Calu3 (cell line): ENCODE measurements around the gene ALKBH3. TPM values are rescaled to one million over a fixed set of nuclear protein-coding genes. Genes with fewer than 3 reads are reported as not detected.

Experiments used
- BruUV-seq: library from RNA; stranded (reverse); fragments of 400-500 nt; replicated peaks from 2 replicates; lab custom pipeline; 2021; lab: Mats Ljungman, UMichigan
- CTCF ChIA-PET: fragments of 300-600 bp; sonication (Branson Sonifier 250); formaldehyde crosslinking; loops from one replicate; lab custom pipeline; 2022; ENCODE audit warnings: antibody characterized with exemption; lab: Charles Lee
- DNase-seq: peaks from one replicate; pipeline ENCODE4 v3.0.0; 2022
- H3K27ac Mint-ChIP-seq: one replicate; pipeline ENCODE4 v1.8.0; 2022; ENCODE audit warnings: mixed read lengths; ENCODE audit not compliant: unreplicated experiment
- H3K27me3 Mint-ChIP-seq: one replicate; pipeline ENCODE4 v1.8.0; 2022; ENCODE audit warnings: mixed read lengths; ENCODE audit not compliant: unreplicated experiment
- H3K36me3 Mint-ChIP-seq: one replicate; pipeline ENCODE4 v1.8.0; 2022; ENCODE audit warnings: mild to moderate bottlenecking, moderate library complexity, mixed read lengths; ENCODE audit not compliant: insufficient read depth, unreplicated experiment
- H3K4me1 Mint-ChIP-seq: one replicate; pipeline ENCODE4 v1.8.0; 2022; ENCODE audit warnings: mild to moderate bottlenecking, low read depth, mixed read lengths; ENCODE audit not compliant: unreplicated experiment
- H3K4me3 Mint-ChIP-seq: one replicate; pipeline ENCODE4 v1.8.0; 2022; ENCODE audit warnings: mild to moderate bottlenecking, low read depth, moderate library complexity, mixed read lengths; ENCODE audit not compliant: unreplicated experiment
- H3K9me3 Mint-ChIP-seq: one replicate; pipeline ENCODE4 v1.8.0; 2022; ENCODE audit warnings: low read depth, mixed read lengths; ENCODE audit not compliant: unreplicated experiment
- CTCF ChIP-seq: fragments of 200-600 bp; IDR thresholded peaks from one replicate; pipeline ENCODE4 v1.8.0; 2022; ENCODE audit warnings: antibody characterized with exemption; ENCODE audit not compliant: unreplicated experiment
- intact Hi-C: fragments of 100-400 bp; cut with micrococcal nuclease; formaldehyde crosslinking; loops from one replicate; pipeline ENCODE4 v1.10.0; 2022; ENCODE audit not compliant: unreplicated experiment
- total RNA-seq: library from RNA; stranded (reverse); gene quantifications from 2 replicates; pipeline ENCODE4 v1.2.3, GENCODE V29; 2022

The ALKBH3 gene
- total RNA-seq, 1 experiment from 2014 or later, result 19.1 TPM

GRCh38 chr11:43834286-43834685, 46.3 kb upstream of the ALKBH3 start:
- no peak overlapping the region for H3K27ac Mint-ChIP-seq
- H3K4me1 Mint-ChIP-seq, result peaks cover 12% of the 10 kb centered on the region
- CTCF ChIA-PET, result no interaction called here
- intact Hi-C loops, result no loop called here
- peaks cover 5% of the 10 kb centered on the region for H3K36me3 Mint-ChIP-seq
- no peaks in the 10 kb centered on the region for H3K9me3 Mint-ChIP-seq
- no peak for DNase-seq
- H3K27me3 Mint-ChIP-seq, result no peaks in the 10 kb centered on the region
- no TSS peak for BruUV-seq
- no peak overlapping the region for H3K4me3 Mint-ChIP-seq
- no peak for TF ChIP-seq CTCF

GRCh38 chr11:43835104-43835503, 45.5 kb upstream of the ALKBH3 start:
- peaks cover 12% of the 10 kb centered on the region for H3K4me1 Mint-ChIP-seq
- intact Hi-C loops, result no loop called here
- DNase-seq, result no peak
- no peaks in the 10 kb centered on the region for H3K27me3 Mint-ChIP-seq
- no peak for TF ChIP-seq CTCF
- BruUV-seq, result no TSS peak
- no peak overlapping the region for H3K4me3 Mint-ChIP-seq
- H3K36me3 Mint-ChIP-seq, result peaks cover 5% of the 10 kb centered on the region
- H3K9me3 Mint-ChIP-seq, result no peaks in the 10 kb centered on the region
- H3K27ac Mint-ChIP-seq, result no peak overlapping the region
- CTCF ChIA-PET, result no interaction called here

DNA sequence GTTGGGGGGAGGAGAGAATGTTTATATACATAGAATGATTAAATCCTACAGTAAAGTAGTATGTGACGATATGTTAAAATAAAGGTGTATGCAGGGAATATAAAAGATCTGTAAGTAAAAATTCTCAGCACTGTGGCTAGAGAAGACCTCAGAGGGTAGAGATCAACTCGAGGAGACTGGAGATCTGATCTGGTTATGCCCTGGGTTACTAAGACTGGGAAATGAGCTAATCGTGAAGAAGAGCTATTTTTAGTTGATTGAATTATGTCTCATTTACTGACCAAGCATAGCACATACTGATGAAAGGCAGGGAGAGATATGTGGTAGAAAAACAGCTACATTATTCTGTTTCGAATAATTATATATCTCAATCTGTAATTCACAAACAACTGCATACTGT, 42.8 kb upstream of the ALKBH3 start:
- DNase-seq, result no peak
- Mint-ChIP-seq H3K27ac (no peak overlapping the region), H3K9me3 (no peaks in the 10 kb centered on the region), H3K4me3 (no peak overlapping the region), H3K27me3 (no peaks in the 10 kb centered on the region), H3K4me1 (no peaks in the 10 kb centered on the region), H3K36me3 (peaks cover 9% of the 10 kb centered on the region)
- intact Hi-C loops, result no loop called here
- no peak for TF ChIP-seq CTCF
- BruUV-seq, result no TSS peak
- CTCF ChIA-PET, result no interaction called here

- no TSS peak for BruUV-seq
- CTCF ChIA-PET, result interaction anchor here (1.6 kb wide), 1 partner anchor 10 kb away, joined by 5 read pairs; no protein-coding TSS in a partner anchor
- Mint-ChIP-seq H3K9me3 (no peaks in the 10 kb centered on the region), H3K27me3 (no peaks in the 10 kb centered on the region), H3K4me1 (no peaks in the 10 kb centered on the region), H3K36me3 (peaks cover 5% of the 10 kb centered on the region), H3K27ac (no peak overlapping the region), H3K4me3 (no peak overlapping the region)
- TF ChIP-seq CTCF, result no peak
- no peak for DNase-seq
- intact Hi-C loops, result no loop called here
Measured at GRCh38 chr11:43842021-43842420, 38.6 kb upstream of the ALKBH3 start.
